GM12873 (cell line): ENCODE results near the gene RRAGC.

Source experiments
- CTCF ChIP-seq: IDR thresholded peaks from 2 replicates; pipeline ENCODE4 v1.5.1; 2012; ENCODE audit warnings: low read depth, mild to moderate bottlenecking, moderate library complexity, low read length, control low read depth; ENCODE audit not compliant: insufficient read depth; ENCODE audit errors: missing control alignments

RRAGC gene

GRCh38 chr1:38814444-38814983, 45.1 kb downstream of the RRAGC start:
- TF ChIP-seq CTCF: no peak

- TF ChIP-seq CTCF: no peak
These were observed 46.6 kb downstream of the RRAGC start for GRCh38 chr1:38812981-38813380.

- TF ChIP-seq CTCF: no peak
These were observed 53.5 kb downstream of the RRAGC start for GRCh38 chr1:38806090-38806489.

- TF ChIP-seq CTCF: no peak
These were observed 54.5 kb downstream of the RRAGC start for GRCh38 chr1:38805036-38805435.

GRCh38 chr1:38804062-38804886, 55.3 kb downstream of the RRAGC start:
- no peak for TF ChIP-seq CTCF

- TF ChIP-seq CTCF: no peak
These were observed 55.9 kb downstream of the RRAGC start for GRCh38 chr1:38803647-38804046.

- TF ChIP-seq CTCF: no peak
These were observed 58.6 kb downstream of the RRAGC start for GRCh38 chr1:38800720-38801671.
